Spleen (tissue), 11 donors: Measurements from ENCODE around the gene NLN. TPM values are rescaled to one million over a fixed set of nuclear protein-coding genes. Genes with fewer than 3 reads are reported as not detected.
"Not testable (repeated sequence)": the region's sequence is repeated elsewhere in the genome, so short reads cannot be mapped to it uniquely, and the experiment has no call there.

Experiments
- DNase-seq: peaks from one replicate; pipeline ENCODE4 v3.0.0-alpha.2; 2020
- H3K27ac ChIP-seq, 8 donors: fragments of 200-600 bp; sonication (generic) in 7 of 8; 1 replicate in 4 of 8; 2 replicates in 4 of 8; pipeline versions ENCODE4 v1.5.0 to v1.8.0; 2016 to 2021; ENCODE audit warnings: inconsistent platforms in 4 of 8, mild to moderate bottlenecking in 4 of 8, moderate library complexity in 1 of 8
- H3K27me3 ChIP-seq, 7 donors: fragments of 200-600 bp; sonication (generic) in 6 of 7; replicated peaks in 1 of 7; 1 replicate in 4 of 7; 2 replicates in 3 of 7; pipeline versions ENCODE4 v1.5.0 to v1.8.0; 2016 to 2021; ENCODE audit warnings: inconsistent platforms in 3 of 7, mild to moderate bottlenecking in 1 of 7
- H3K36me3 ChIP-seq, 6 donors: fragments of 200-600 bp; sonication (generic) in 5 of 6; 1 replicate in 4 of 6; 2 replicates in 2 of 6; pipeline versions ENCODE4 v1.5.0 to v1.8.0; 2016 to 2021; ENCODE audit warnings: inconsistent platforms in 2 of 6
- H3K4me1 ChIP-seq, 6 donors: fragments of 200-600 bp; sonication (generic) in 5 of 6; 1 replicate in 3 of 6; 2 replicates in 3 of 6; pipeline versions ENCODE4 v1.5.0 to v1.8.0; 2016 to 2021; ENCODE audit warnings: inconsistent platforms in 3 of 6
- H3K4me3 ChIP-seq, 8 donors: fragments of 200-600 bp; sonication (generic) in 7 of 8; 1 replicate in 4 of 8; 2 replicates in 4 of 8; pipeline versions ENCODE4 v1.5.0 to v1.8.0; 2016 to 2021; ENCODE audit warnings: inconsistent platforms in 4 of 8, mild to moderate bottlenecking in 4 of 8, moderate library complexity in 2 of 8
- H3K9me3 ChIP-seq, 8 donors: fragments of 200-600 bp; sonication (generic) in 7 of 8; 1 replicate in 4 of 8; 2 replicates in 4 of 8; pipeline versions ENCODE4 v1.5.0 to v1.8.0; 2016 to 2021; ENCODE audit warnings: inconsistent platforms in 4 of 8
- POLR2A ChIP-seq, 3 donors: fragments of 450-650 bp; IDR thresholded peaks; one replicate each; pipeline ENCODE4 v1.5.1; 2017; ENCODE audit warnings: antibody characterized with exemption in 3 of 3, mild to moderate bottlenecking in 1 of 3
- POLR2AphosphoS5 ChIP-seq, 3 donors: sonication (generic); formaldehyde crosslinking; IDR thresholded peaks; one replicate each; pipeline ENCODE4 v1.5.1; 2017; ENCODE audit warnings: antibody characterized with exemption in 3 of 3
- WGBS, 5 donors: extraction: QIAGEN DNeasy Blood & Tissue Kit in 3 of 5; methylation state at CpG; one replicate each; pipeline versions ENCODE4 v1.1.5 to v1.1.7; 2013 to 2018; 5-methylcytosine and 5-hydroxymethylcytosine counted together
- intact Hi-C: fragments of 100-400 bp; cut with DNase I; formaldehyde crosslinking; loops from one replicate; pipeline ENCODE4 v1.15.0; 2023; ENCODE audit warnings: low total_unique reads
- polyA plus RNA-seq, 3 donors: library from polyadenylated mRNA; stranded (reverse); fragments of 200-250 nt; gene quantifications; one replicate each; pipeline ENCODE4 v1.2.1, GENCODE V29; 2013
- total RNA-seq, 7 donors: library from RNA; depleted of rRNA in 3 of 7; stranded (reverse); fragments of >200 nt in 3 of 7; fragmentation: NEBNext Ultra II Directional in 4 of 7; extraction: Animal tissue kit (Norgen Biotek cat#: 25700) in 4 of 7; gene quantifications; one replicate each; pipeline versions ENCODE4 v1.1.0 to v1.2.1, GENCODE V29; 2016 to 2021
- TF ChIP-seq, protein P1 (sequence below), 11 experiments: fragments of 200-600 bp in 7 of 11; fragments of 450-650 bp in 4 of 11; sonication (generic) in 4 of 11; IDR thresholded peaks in 8 of 11; conservative IDR thresholded peaks in 3 of 11; 1 replicate in 7 of 11; 2 replicates in 4 of 11; pipeline versions ENCODE4 v1.4.0 to v1.8.0; 2016 to 2021; ENCODE audit warnings: antibody characterized with exemption in 11 of 11, inconsistent platforms in 4 of 11, mild to moderate bottlenecking in 1 of 11
- donor health status: healthy with polysubstance abuse.
- donor health status: DM: no; HTN: no; CAD: no; lungs with moderate emphysema.
- donor health status: DM: no; HTN: no; CAD: no.
- donor health status: Bipolar disorder and iron deficiency.
- donor health status: healthy.
- donor health status: DM: no; HTN: no; CAD: no.
- donor health status: DM: yes; HTN: yes; CAD: no.

NLN gene
- total and polyA plus RNA-seq, 10 donors = 1.3 to 24.8 (median 9.0) TPM

DNA sequence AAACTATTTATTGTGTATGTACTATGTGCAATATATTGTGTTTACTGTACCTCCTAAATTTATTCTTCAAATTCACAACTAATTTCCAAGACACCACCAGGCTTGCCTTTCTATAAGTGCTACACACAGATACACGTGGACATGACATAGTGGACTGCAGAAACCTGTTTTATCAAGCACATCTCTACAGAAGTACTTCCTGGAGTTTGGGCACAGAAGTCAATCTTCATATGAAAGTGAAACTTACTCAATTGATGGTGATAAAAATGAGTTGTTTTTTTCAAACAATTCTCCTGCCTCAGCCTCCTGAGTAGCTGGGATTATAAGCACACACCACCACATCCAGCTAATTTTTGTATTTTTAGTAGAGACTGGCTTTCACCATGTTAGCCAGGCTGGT lies 57.6 kb downstream of the NLN start:
- H3K36me3 ChIP-seq = peaks cover 0 to 27% (median 3%) of the 10 kb centered on the region in 6 donors
- no peak overlapping the region for H3K4me3 ChIP-seq
- H3K9me3 ChIP-seq = no peaks in the 10 kb centered on the region
- DNase-seq = no peak
- TF ChIP-seq, protein P1, sequence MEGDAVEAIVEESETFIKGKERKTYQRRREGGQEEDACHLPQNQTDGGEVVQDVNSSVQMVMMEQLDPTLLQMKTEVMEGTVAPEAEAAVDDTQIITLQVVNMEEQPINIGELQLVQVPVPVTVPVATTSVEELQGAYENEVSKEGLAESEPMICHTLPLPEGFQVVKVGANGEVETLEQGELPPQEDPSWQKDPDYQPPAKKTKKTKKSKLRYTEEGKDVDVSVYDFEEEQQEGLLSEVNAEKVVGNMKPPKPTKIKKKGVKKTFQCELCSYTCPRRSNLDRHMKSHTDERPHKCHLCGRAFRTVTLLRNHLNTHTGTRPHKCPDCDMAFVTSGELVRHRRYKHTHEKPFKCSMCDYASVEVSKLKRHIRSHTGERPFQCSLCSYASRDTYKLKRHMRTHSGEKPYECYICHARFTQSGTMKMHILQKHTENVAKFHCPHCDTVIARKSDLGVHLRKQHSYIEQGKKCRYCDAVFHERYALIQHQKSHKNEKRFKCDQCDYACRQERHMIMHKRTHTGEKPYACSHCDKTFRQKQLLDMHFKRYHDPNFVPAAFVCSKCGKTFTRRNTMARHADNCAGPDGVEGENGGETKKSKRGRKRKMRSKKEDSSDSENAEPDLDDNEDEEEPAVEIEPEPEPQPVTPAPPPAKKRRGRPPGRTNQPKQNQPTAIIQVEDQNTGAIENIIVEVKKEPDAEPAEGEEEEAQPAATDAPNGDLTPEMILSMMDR (IDR thresholded peaks at IDR 0.05 in 8 of 11, conservative IDR thresholded peaks at IDR 0.05 in 3 of 11) = no peak
- TF ChIP-seq POLR2AphosphoS5 (IDR thresholded peaks at IDR 0.05) (no peak), POLR2A (IDR thresholded peaks at IDR 0.05) (no peak)
- intact Hi-C loops = no loop called here
- H3K27ac ChIP-seq = no peak overlapping the region
- H3K27me3 ChIP-seq = no peaks in the 10 kb centered on the region
- H3K4me1 ChIP-seq = peaks cover 0 to 10% (median 0%) of the 10 kb centered on the region in 6 donors
- WGBS, 5 donors = 16 to 40% (median 30%) methylated on average over 1 of the region's 1 CpG

DNA sequence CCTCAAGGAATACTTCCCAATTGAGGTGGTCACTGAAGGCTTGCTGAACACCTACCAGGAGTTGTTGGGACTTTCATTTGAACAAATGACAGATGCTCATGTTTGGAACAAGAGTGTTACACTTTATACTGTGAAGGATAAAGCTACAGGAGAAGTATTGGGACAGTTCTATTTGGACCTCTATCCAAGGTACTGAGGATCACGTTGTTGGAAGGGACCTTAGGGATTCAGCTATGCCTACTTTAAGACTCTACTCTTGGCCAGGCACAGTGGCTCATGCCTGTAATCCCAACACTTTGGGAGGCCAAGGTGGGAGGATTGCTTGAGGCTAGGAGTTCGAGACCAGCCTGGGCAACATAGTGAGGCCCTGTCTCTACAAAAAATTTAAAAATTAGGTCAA lies 66.3 kb downstream of the NLN start:
- Histone ChIP-seq H3K36me3 (peaks cover 0 to 46% (median 2%) of the 10 kb centered on the region in 6 donors), H3K9me3 (peaks cover 0 to 24% (median 12%) of the 10 kb centered on the region in 8 donors)
- 84 to 100% (median 95%) methylated on average over 2 of the region's 2 CpGs for WGBS, 5 donors
- intact Hi-C loops, H3K27ac ChIP-seq, DNase-seq, H3K27me3 ChIP-seq, H3K4me1 ChIP-seq, H3K4me3 ChIP-seq: not testable (repeated sequence)

DNA sequence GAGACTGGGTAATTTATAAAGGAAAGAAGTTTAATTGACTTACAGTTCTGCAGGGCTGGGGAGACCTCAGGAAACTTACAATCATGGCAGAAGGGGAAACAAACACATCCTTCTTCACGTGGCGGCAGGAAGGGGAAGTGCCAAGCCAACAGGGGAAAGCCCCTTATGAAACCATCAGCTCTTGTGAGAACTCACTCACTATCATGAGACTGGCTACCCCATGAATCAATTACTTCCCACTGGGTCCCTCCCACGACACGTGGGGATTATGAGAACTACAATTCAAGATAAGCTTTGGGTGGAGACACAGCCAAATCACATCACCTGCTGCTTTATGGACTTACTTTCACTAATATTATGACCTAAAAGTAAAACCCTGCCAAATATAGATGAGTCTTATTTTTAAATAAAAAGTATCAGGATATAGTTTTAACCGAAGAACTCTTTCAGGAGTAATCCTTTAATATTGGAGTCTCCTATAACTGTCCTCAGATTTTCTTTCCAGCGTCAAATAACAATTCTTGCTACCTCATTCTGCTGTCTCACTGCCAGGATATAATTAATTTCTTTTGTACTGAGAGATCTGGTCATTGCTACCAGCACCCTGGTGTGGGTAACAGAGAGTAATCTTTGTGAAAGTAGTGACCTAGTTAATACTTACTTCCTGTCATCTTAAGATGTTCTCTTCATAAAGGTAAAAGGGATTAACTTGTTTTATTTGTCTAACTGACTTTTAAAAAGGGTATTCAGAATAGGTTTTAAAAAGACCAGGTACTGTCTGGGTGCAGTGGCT lies 68.6 kb downstream of the NLN start:
- DNase-seq = no peak
- 46 to 56% (median 48%) methylated on average over 6 of the region's 6 CpGs for WGBS, 5 donors

DNA sequence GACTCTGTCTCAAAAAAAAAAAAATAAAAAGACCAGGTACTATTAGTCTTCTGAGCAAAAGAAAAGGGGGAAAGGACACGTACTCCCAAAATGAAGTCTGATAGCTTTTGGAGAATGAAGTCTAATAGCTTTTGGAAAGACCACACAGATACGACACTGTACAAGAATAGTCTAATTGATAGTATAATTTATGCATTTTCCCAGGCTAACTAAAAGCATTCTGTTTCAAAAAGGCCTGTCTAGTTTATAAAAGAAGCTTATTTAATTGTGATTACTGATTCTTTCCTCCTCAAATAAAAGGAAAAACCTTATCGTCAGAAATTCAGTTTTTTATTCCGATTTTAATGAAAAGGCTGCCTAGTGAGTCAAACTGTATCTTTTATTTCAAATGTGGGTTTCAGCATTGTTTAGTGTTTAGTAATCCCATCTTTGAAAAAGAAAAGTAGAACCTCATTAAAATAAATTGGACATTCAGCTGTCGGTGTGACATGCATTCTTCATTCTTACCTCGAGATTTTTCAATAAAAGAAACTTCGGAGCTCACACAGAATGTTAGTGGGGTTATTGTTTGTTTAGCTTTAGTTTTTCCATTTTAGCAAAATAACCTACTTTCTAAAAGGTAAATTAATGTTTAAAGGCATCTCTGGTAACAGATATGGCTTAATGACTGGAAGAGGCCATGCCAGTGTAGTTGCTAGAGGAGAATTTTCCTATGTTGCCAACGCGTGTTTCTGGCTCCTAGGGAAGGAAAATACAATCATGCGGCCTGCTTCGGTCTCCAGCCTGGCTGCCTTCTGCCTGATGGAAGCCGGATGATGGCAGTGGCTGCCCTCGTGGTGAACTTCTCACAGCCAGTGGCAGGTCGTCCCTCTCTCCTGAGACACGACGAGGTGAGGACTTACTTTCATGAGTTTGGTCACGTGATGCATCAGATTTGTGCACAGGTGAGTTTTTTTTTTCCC lies 70.0 kb downstream of the NLN start:
- Histone ChIP-seq H3K9me3 (peaks cover 0 to 24% (median 12%) of the 10 kb centered on the region in 8 donors), H3K27ac (no peak overlapping the region), H3K36me3 (peaks cover 0 to 38% (median 2%) of the 10 kb centered on the region in 6 donors), H3K27me3 (no peaks in the 10 kb centered on the region), H3K4me1 (peaks cover 0 to 7% (median 0%) of the 10 kb centered on the region in 6 donors), H3K4me3 (no peak overlapping the region)
- 92 to 94% (median 94%) methylated on average over 17 of the region's 17 CpGs for WGBS, 5 donors
- intact Hi-C loops = no loop called here
- no peak for TF ChIP-seq POLR2AphosphoS5 (IDR thresholded peaks at IDR 0.05)
- TF ChIP-seq POLR2A (IDR thresholded peaks at IDR 0.05) = no peak
- TF ChIP-seq, protein P1 (IDR thresholded peaks at IDR 0.05 in 8 of 11, conservative IDR thresholded peaks at IDR 0.05 in 3 of 11) = no peak
- no peak for DNase-seq

More for the DNA sequence above, 68.6 kb downstream of the NLN start:
- peaks cover 0 to 7% (median 0%) of the 10 kb centered on the region in 6 donors for H3K4me1 ChIP-seq
- H3K27me3 ChIP-seq = no peaks in the 10 kb centered on the region
- H3K9me3 ChIP-seq = peaks cover 0 to 24% (median 12%) of the 10 kb centered on the region in 8 donors
- intact Hi-C loops = no loop called here
- H3K36me3 ChIP-seq = peaks cover 0 to 52% (median 2%) of the 10 kb centered on the region in 6 donors
- TF ChIP-seq POLR2A (IDR thresholded peaks at IDR 0.05) (no peak), POLR2AphosphoS5 (IDR thresholded peaks at IDR 0.05) (no peak)
- TF ChIP-seq, protein P1 (IDR thresholded peaks at IDR 0.05 in 8 of 11, conservative IDR thresholded peaks at IDR 0.05 in 3 of 11) = no peak
- H3K27ac ChIP-seq = peak overlapping the region in 1 of 8 donors; percentile 14
- no peak overlapping the region for H3K4me3 ChIP-seq
